ENCODE results near the gene HORMAD2.
"Not testable (repeated sequence)": the region's sequence is repeated elsewhere in the genome, so short reads cannot be mapped to it uniquely, and the experiment has no call there.

HORMAD2 gene

GRCh38 chr22:30200905-30201304 lies 120.6 kb downstream of the HORMAD2 start:
- DNase-seq (ENCODE audit: low spot score); H3K23ac ChIP-seq (ENCODE audit: low read depth, low read length, poor library complexity); H3K27ac ChIP-seq (replicated peaks; ENCODE audit: low read length); H4K8ac ChIP-seq (ENCODE audit: low read depth, low read length); H3K27me3 ChIP-seq (ENCODE audit: control insufficient read depth in 3 of 3, insufficient read depth in 3 of 3, low read depth in 1 of 3, low read length in 3 of 3); H3K14ac ChIP-seq (ENCODE audit: low read length); H3K9me3 ChIP-seq (replicated peaks in 1 of 2; ENCODE audit: control insufficient read depth in 2 of 2, insufficient read depth in 1 of 2, low read depth in 1 of 2, low read length in 2 of 2); H3K79me1 ChIP-seq (ENCODE audit: low read depth, low read length); H2BK5ac ChIP-seq (ENCODE audit: low read length); H3K4me3 ChIP-seq (ENCODE audit: low read length in 2 of 2); H3K18ac ChIP-seq (ENCODE audit: low read length); H2AFZ ChIP-seq (ENCODE audit: low read length); H2BK15ac ChIP-seq (ENCODE audit: low read length); H2BK12ac ChIP-seq (ENCODE audit: low read length); H3K9ac ChIP-seq (ENCODE audit: low read depth, low read length, poor library complexity); H2AK5ac ChIP-seq (ENCODE audit: low read depth, low read length); H4K91ac ChIP-seq (ENCODE audit: low read depth, low read length, poor library complexity); H2BK120ac ChIP-seq (ENCODE audit: low read depth, low read length); H3K36me3 ChIP-seq (replicated peaks in 1 of 2; ENCODE audit: control insufficient read depth in 2 of 2, insufficient read depth in 2 of 2, low read length in 2 of 2); H3K4me2 ChIP-seq (ENCODE audit: insufficient read depth, low read length, poor library complexity, severe bottlenecking); H3K4ac ChIP-seq (ENCODE audit: low read length): not testable (repeated sequence)
- H3K4me1 ChIP-seq (ENCODE audit: control insufficient read depth in 2 of 2, insufficient read depth in 1 of 2, low read depth in 1 of 2, low read length in 2 of 2): peaks cover 10 to 15% of the 10 kb centered on the region in 2 donors
- WGBS, 2 donors (ENCODE audit: extremely low coverage in 2 of 2, insufficient read length in 2 of 2, insufficient replicate concordance in 1 of 2): no CpG with 5 or more reads among the region's 10 CpGs

GRCh38 chr22:30201945-30202344 lies 121.7 kb downstream of the HORMAD2 start:
- H3K4me2 ChIP-seq (ENCODE audit: insufficient read depth, low read length, poor library complexity, severe bottlenecking): no peak overlapping the region
- H2BK5ac ChIP-seq (ENCODE audit: low read length): no peak overlapping the region
- no peak overlapping the region for H3K23ac ChIP-seq (ENCODE audit: low read depth, low read length, poor library complexity)
- H3K27ac ChIP-seq (replicated peaks; ENCODE audit: low read length): no peak overlapping the region
- no peak overlapping the region for H2BK15ac ChIP-seq (ENCODE audit: low read length)
- H3K9me3 ChIP-seq (replicated peaks in 1 of 2; ENCODE audit: control insufficient read depth in 2 of 2, insufficient read depth in 1 of 2, low read depth in 1 of 2, low read length in 2 of 2): no peaks in the 10 kb centered on the region
- H3K4me1 ChIP-seq (ENCODE audit: control insufficient read depth in 2 of 2, insufficient read depth in 1 of 2, low read depth in 1 of 2, low read length in 2 of 2): peaks cover 8 to 12% of the 10 kb centered on the region in 2 donors
- H3K9ac ChIP-seq (ENCODE audit: low read depth, low read length, poor library complexity): no peak overlapping the region
- no peak overlapping the region for H2AK5ac ChIP-seq (ENCODE audit: low read depth, low read length)
- H3K14ac ChIP-seq (ENCODE audit: low read length): no peak overlapping the region
- H2AFZ ChIP-seq (ENCODE audit: low read length): no peak overlapping the region
- DNase-seq (ENCODE audit: low spot score): no peak
- H4K8ac ChIP-seq (ENCODE audit: low read depth, low read length): no peak overlapping the region
- H2BK120ac ChIP-seq (ENCODE audit: low read depth, low read length): no peak overlapping the region
- no peaks in the 10 kb centered on the region for H3K36me3 ChIP-seq (replicated peaks in 1 of 2; ENCODE audit: control insufficient read depth in 2 of 2, insufficient read depth in 2 of 2, low read length in 2 of 2)
- H3K27me3 ChIP-seq (ENCODE audit: control insufficient read depth in 3 of 3, insufficient read depth in 3 of 3, low read depth in 1 of 3, low read length in 3 of 3): no peaks in the 10 kb centered on the region
- no peaks in the 10 kb centered on the region for H3K79me1 ChIP-seq (ENCODE audit: low read depth, low read length)
- no peak overlapping the region for H2BK12ac ChIP-seq (ENCODE audit: low read length)
- no peak overlapping the region for H3K4me3 ChIP-seq (ENCODE audit: low read length in 2 of 2)
- no peak overlapping the region for H4K91ac ChIP-seq (ENCODE audit: low read depth, low read length, poor library complexity)
- no CpG with 5 or more reads among the region's 3 CpGs for WGBS, 2 donors (ENCODE audit: extremely low coverage in 2 of 2, insufficient read length in 2 of 2, insufficient replicate concordance in 1 of 2)
- H3K18ac ChIP-seq (ENCODE audit: low read length): no peak overlapping the region
- no peak overlapping the region for H3K4ac ChIP-seq (ENCODE audit: low read length)

- H2BK5ac ChIP-seq (ENCODE audit: low read length): no peak overlapping the region
- no peaks in the 10 kb centered on the region for H3K36me3 ChIP-seq (replicated peaks in 1 of 2; ENCODE audit: control insufficient read depth in 2 of 2, insufficient read depth in 2 of 2, low read length in 2 of 2)
- H3K18ac ChIP-seq (ENCODE audit: low read length): peak overlapping the region; percentile 70
- H3K14ac ChIP-seq (ENCODE audit: low read length): no peak overlapping the region
- H3K79me1 ChIP-seq (ENCODE audit: low read depth, low read length): no peaks in the 10 kb centered on the region
- no peak for DNase-seq (ENCODE audit: low spot score)
- H3K9me3 ChIP-seq (replicated peaks in 1 of 2; ENCODE audit: control insufficient read depth in 2 of 2, insufficient read depth in 1 of 2, low read depth in 1 of 2, low read length in 2 of 2): no peaks in the 10 kb centered on the region
- no CpG with 5 or more reads among the region's 9 CpGs for WGBS, 2 donors (ENCODE audit: extremely low coverage in 2 of 2, insufficient read length in 2 of 2, insufficient replicate concordance in 1 of 2)
- no peak overlapping the region for H3K4me2 ChIP-seq (ENCODE audit: insufficient read depth, low read length, poor library complexity, severe bottlenecking)
- no peak overlapping the region for H3K4me3 ChIP-seq (ENCODE audit: low read length in 2 of 2)
- peak overlapping the region; percentile 39 for H2AFZ ChIP-seq (ENCODE audit: low read length)
- peak overlapping the region; percentile 78 for H3K9ac ChIP-seq (ENCODE audit: low read depth, low read length, poor library complexity)
- H3K4ac ChIP-seq (ENCODE audit: low read length): no peak overlapping the region
- no peak overlapping the region for H4K8ac ChIP-seq (ENCODE audit: low read depth, low read length)
- peaks cover 12 to 18% of the 10 kb centered on the region in 2 donors for H3K4me1 ChIP-seq (ENCODE audit: control insufficient read depth in 2 of 2, insufficient read depth in 1 of 2, low read depth in 1 of 2, low read length in 2 of 2)
- no peak overlapping the region for H3K23ac ChIP-seq (ENCODE audit: low read depth, low read length, poor library complexity)
- peak overlapping the region; percentile 73 for H4K91ac ChIP-seq (ENCODE audit: low read depth, low read length, poor library complexity)
- no peak overlapping the region for H2BK120ac ChIP-seq (ENCODE audit: low read depth, low read length)
- H2AK5ac ChIP-seq (ENCODE audit: low read depth, low read length): no peak overlapping the region
- peak overlapping the region; percentile 54 for H2BK15ac ChIP-seq (ENCODE audit: low read length)
- no peak overlapping the region for H2BK12ac ChIP-seq (ENCODE audit: low read length)
- H3K27ac ChIP-seq (replicated peaks; ENCODE audit: low read length): no peak overlapping the region
- H3K27me3 ChIP-seq (ENCODE audit: control insufficient read depth in 3 of 3, insufficient read depth in 3 of 3, low read depth in 1 of 3, low read length in 3 of 3): no peaks in the 10 kb centered on the region
These were observed 122.3 kb downstream of the HORMAD2 start for GRCh38 chr22:30202531-30203006.

GRCh38 chr22:30204015-30204741 lies 123.9 kb downstream of the HORMAD2 start:
- H3K27ac ChIP-seq (replicated peaks; ENCODE audit: low read length): no peak overlapping the region
- H3K36me3 ChIP-seq (replicated peaks in 1 of 2; ENCODE audit: control insufficient read depth in 2 of 2, insufficient read depth in 2 of 2, low read length in 2 of 2): no peaks in the 10 kb centered on the region
- H2AFZ ChIP-seq (ENCODE audit: low read length): peak overlapping the region; percentile 18
- H3K4me2 ChIP-seq (ENCODE audit: insufficient read depth, low read length, poor library complexity, severe bottlenecking): no peak overlapping the region
- no peak overlapping the region for H2BK15ac ChIP-seq (ENCODE audit: low read length)
- H3K23ac ChIP-seq (ENCODE audit: low read depth, low read length, poor library complexity): no peak overlapping the region
- H2BK12ac ChIP-seq (ENCODE audit: low read length): no peak overlapping the region
- no peaks in the 10 kb centered on the region for H3K79me1 ChIP-seq (ENCODE audit: low read depth, low read length)
- no peak for DNase-seq (ENCODE audit: low spot score)
- WGBS, 2 donors (ENCODE audit: extremely low coverage in 2 of 2, insufficient read length in 2 of 2, insufficient replicate concordance in 1 of 2): no CpG with 5 or more reads among the region's 7 CpGs
- no peaks in the 10 kb centered on the region for H3K27me3 ChIP-seq (ENCODE audit: control insufficient read depth in 3 of 3, insufficient read depth in 3 of 3, low read depth in 1 of 3, low read length in 3 of 3)
- no peak overlapping the region for H3K9ac ChIP-seq (ENCODE audit: low read depth, low read length, poor library complexity)
- H3K14ac ChIP-seq (ENCODE audit: low read length): no peak overlapping the region
- H3K4me3 ChIP-seq (ENCODE audit: low read length in 2 of 2): no peak overlapping the region
- H3K9me3 ChIP-seq (replicated peaks in 1 of 2; ENCODE audit: control insufficient read depth in 2 of 2, insufficient read depth in 1 of 2, low read depth in 1 of 2, low read length in 2 of 2): no peaks in the 10 kb centered on the region
- no peak overlapping the region for H2BK5ac ChIP-seq (ENCODE audit: low read length)
- no peak overlapping the region for H2AK5ac ChIP-seq (ENCODE audit: low read depth, low read length)
- H3K4ac ChIP-seq (ENCODE audit: low read length): no peak overlapping the region
- no peak overlapping the region for H3K18ac ChIP-seq (ENCODE audit: low read length)
- peaks cover 21 to 23% of the 10 kb centered on the region in 2 donors for H3K4me1 ChIP-seq (ENCODE audit: control insufficient read depth in 2 of 2, insufficient read depth in 1 of 2, low read depth in 1 of 2, low read length in 2 of 2)
- no peak overlapping the region for H4K91ac ChIP-seq (ENCODE audit: low read depth, low read length, poor library complexity)
- no peak overlapping the region for H4K8ac ChIP-seq (ENCODE audit: low read depth, low read length)
- H2BK120ac ChIP-seq (ENCODE audit: low read depth, low read length): no peak overlapping the region
